Measurements from ENCODE around the gene MRPL23. TPM values are rescaled to one million over a fixed set of nuclear protein-coding genes. Genes with fewer than 3 reads are reported as not detected.

Gene MRPL23
- total and polyA plus RNA-seq, 4 donors, result 33.0 to 83.9 (median 67.6) TPM

DNA sequence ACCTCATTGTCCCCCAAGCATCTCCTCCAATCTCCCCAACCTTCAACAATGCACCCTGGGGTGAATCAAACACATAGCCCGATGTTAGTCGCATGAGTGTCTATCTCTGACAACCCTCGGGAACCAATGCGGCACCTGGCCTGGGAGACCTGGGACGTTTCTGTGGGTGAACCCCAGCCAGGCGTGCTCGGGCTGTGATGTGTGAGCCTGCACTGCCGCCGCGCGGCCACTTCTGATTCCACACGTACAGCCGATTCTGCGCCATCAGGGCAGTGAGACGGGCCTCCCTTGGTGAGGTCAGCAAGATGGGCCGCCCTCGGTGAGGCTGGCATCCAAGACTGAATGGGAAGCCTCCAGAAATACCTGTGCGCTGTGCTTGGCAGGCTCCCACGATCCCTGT lies 55.7 kb downstream of the MRPL23 start:
- Histone ChIP-seq H3K9ac (ENCODE audit: low read depth in 1 of 2, low read length in 2 of 2) (no peak overlapping the region), H3K4me3 (ENCODE audit: low read depth in 1 of 3, low read length in 3 of 3) (no peak overlapping the region), H3K27ac (ENCODE audit: low read depth in 1 of 2, low read length in 2 of 2) (no peak overlapping the region), H3K27me3 (ENCODE audit: control insufficient read depth in 4 of 4, insufficient read depth in 4 of 4, low read length in 3 of 4) (no peaks in the 10 kb centered on the region), H3K4me1 (ENCODE audit: control insufficient read depth in 4 of 4, insufficient read depth in 4 of 4, low read length in 3 of 4) (no peaks in the 10 kb centered on the region), H3K9me3 (ENCODE audit: control insufficient read depth in 4 of 4, low read length in 3 of 4) (no peaks in the 10 kb centered on the region), H3K36me3 (ENCODE audit: control insufficient read depth in 4 of 4, insufficient read depth in 3 of 4, low read depth in 1 of 4, low read length in 3 of 4) (no peaks in the 10 kb centered on the region)
- DNase-seq (ENCODE audit: low spot score), result no peak
- TF ChIP-seq FOXA2 (IDR thresholded peaks at IDR 0.05) (no peak), RAD21 (IDR thresholded peaks at IDR 0.05) (no peak), SP1 (IDR thresholded peaks at IDR 0.05) (no peak), TAF1 (conservative IDR thresholded peaks at IDR 0.05) (no peak)
- TF ChIP-seq, protein P1, sequence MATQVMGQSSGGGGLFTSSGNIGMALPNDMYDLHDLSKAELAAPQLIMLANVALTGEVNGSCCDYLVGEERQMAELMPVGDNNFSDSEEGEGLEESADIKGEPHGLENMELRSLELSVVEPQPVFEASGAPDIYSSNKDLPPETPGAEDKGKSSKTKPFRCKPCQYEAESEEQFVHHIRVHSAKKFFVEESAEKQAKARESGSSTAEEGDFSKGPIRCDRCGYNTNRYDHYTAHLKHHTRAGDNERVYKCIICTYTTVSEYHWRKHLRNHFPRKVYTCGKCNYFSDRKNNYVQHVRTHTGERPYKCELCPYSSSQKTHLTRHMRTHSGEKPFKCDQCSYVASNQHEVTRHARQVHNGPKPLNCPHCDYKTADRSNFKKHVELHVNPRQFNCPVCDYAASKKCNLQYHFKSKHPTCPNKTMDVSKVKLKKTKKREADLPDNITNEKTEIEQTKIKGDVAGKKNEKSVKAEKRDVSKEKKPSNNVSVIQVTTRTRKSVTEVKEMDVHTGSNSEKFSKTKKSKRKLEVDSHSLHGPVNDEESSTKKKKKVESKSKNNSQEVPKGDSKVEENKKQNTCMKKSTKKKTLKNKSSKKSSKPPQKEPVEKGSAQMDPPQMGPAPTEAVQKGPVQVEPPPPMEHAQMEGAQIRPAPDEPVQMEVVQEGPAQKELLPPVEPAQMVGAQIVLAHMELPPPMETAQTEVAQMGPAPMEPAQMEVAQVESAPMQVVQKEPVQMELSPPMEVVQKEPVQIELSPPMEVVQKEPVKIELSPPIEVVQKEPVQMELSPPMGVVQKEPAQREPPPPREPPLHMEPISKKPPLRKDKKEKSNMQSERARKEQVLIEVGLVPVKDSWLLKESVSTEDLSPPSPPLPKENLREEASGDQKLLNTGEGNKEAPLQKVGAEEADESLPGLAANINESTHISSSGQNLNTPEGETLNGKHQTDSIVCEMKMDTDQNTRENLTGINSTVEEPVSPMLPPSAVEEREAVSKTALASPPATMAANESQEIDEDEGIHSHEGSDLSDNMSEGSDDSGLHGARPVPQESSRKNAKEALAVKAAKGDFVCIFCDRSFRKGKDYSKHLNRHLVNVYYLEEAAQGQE (IDR thresholded peaks at IDR 0.05), result no peak
- no CpG with 5 or more reads among the region's 19 CpGs for WGBS

DNA sequence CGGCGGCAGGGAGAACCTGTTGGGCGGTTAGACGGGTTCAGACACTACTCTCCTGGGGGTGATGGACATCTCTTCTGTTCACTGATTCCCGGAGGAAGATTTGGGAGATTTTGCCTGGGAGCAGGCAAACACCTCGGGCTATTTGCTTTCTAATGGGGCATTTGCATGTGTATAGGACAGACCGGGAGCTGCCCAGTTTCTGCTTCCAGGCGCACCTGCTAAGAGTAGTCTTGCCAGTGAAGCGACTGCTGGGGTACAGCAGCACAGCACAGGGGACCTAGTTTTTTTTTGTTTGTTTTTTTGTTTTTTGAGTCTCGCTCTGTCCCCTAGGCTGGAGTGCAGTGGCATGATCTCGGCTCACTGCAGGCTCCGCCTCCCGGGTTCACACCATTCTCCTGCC lies 57.3 kb downstream of the MRPL23 start:
- no CpG with 5 or more reads among the region's 13 CpGs for WGBS
- no peaks in the 10 kb centered on the region for H3K9me3 ChIP-seq (ENCODE audit: control insufficient read depth in 4 of 4, low read length in 3 of 4)
- H3K27ac ChIP-seq (ENCODE audit: low read depth in 1 of 2, low read length in 2 of 2), result no peak overlapping the region
- H3K27me3 ChIP-seq (ENCODE audit: control insufficient read depth in 4 of 4, insufficient read depth in 4 of 4, low read length in 3 of 4), result no peaks in the 10 kb centered on the region
- no peak for DNase-seq (ENCODE audit: low spot score)
- no peaks in the 10 kb centered on the region for H3K36me3 ChIP-seq (ENCODE audit: control insufficient read depth in 4 of 4, insufficient read depth in 3 of 4, low read depth in 1 of 4, low read length in 3 of 4)
- TF ChIP-seq JUND (IDR thresholded peaks at IDR 0.05), result no peak
- no peak for TF ChIP-seq RXRA (IDR thresholded peaks at IDR 0.05)
- TF ChIP-seq, protein P1 (IDR thresholded peaks at IDR 0.05), result no peak
- no peak for TF ChIP-seq YY1 (IDR thresholded peaks at IDR 0.05)
- TF ChIP-seq TAF1 (conservative IDR thresholded peaks at IDR 0.05), result no peak
- no peak for TF ChIP-seq HNF4G (IDR thresholded peaks at IDR 0.05)
- TF ChIP-seq HNF4A (conservative IDR thresholded peaks at IDR 0.05), result no peak
- TF ChIP-seq SP1 (IDR thresholded peaks at IDR 0.05), result no peak
- no peak for TF ChIP-seq FOXA2 (IDR thresholded peaks at IDR 0.05)
- TF ChIP-seq, protein P2, sequence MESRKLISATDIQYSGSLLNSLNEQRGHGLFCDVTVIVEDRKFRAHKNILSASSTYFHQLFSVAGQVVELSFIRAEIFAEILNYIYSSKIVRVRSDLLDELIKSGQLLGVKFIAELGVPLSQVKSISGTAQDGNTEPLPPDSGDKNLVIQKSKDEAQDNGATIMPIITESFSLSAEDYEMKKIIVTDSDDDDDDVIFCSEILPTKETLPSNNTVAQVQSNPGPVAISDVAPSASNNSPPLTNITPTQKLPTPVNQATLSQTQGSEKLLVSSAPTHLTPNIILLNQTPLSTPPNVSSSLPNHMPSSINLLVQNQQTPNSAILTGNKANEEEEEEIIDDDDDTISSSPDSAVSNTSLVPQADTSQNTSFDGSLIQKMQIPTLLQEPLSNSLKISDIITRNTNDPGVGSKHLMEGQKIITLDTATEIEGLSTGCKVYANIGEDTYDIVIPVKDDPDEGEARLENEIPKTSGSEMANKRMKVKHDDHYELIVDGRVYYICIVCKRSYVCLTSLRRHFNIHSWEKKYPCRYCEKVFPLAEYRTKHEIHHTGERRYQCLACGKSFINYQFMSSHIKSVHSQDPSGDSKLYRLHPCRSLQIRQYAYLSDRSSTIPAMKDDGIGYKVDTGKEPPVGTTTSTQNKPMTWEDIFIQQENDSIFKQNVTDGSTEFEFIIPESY (IDR thresholded peaks at IDR 0.05), result no peak
- no peak for TF ChIP-seq FOXA1 (IDR thresholded peaks at IDR 0.05)
- TF ChIP-seq EGR1 (IDR thresholded peaks at IDR 0.05; ENCODE audit: low read depth in 2 of 2), result no peak
- TF ChIP-seq RAD21 (IDR thresholded peaks at IDR 0.05), result no peak
- H3K4me1 ChIP-seq (ENCODE audit: control insufficient read depth in 4 of 4, insufficient read depth in 4 of 4, low read length in 3 of 4), result no peaks in the 10 kb centered on the region
- H3K4me3 ChIP-seq (ENCODE audit: low read depth in 1 of 3, low read length in 3 of 3), result no peak overlapping the region
- no peak overlapping the region for H3K9ac ChIP-seq (ENCODE audit: low read depth in 1 of 2, low read length in 2 of 2)

Small RNAs within 50 kb of the gene (small RNA-seq; reads per million reads assigned to genes)
- not detected for gene RF01972
- not detected for gene RF01973

Other genes with a start within 250 kb of the MRPL23 start
- 1 to 10 TPM in 1 of 2 donors, under 1 TPM in 1; 0.65 to 8.5 TPM for gene IFITM10, start 196.7 kb upstream of the MRPL23 start, total RNA-seq
- 1 to 10 TPM in 1 of 2 donors, under 1 TPM in 1; 0.14 to 2.9 TPM for gene IFITM10, start 196.7 kb upstream of the MRPL23 start, polyA plus RNA-seq
- gene CTSD, start 183.4 kb upstream of the MRPL23 start, total RNA-seq, result 100 to 1,000 TPM; 310 to 374 TPM
- 100 to 1,000 TPM; 731 to 814 TPM for gene CTSD, start 183.4 kb upstream of the MRPL23 start, polyA plus RNA-seq
- under 1 TPM; 0.17 to 0.28 TPM for gene SYT8, start 112.3 kb upstream of the MRPL23 start, total RNA-seq
- gene SYT8, start 112.3 kb upstream of the MRPL23 start, polyA plus RNA-seq, result under 1 TPM; 0.43 to 0.99 TPM
- under 1 TPM in 1 of 2 donors, not detected in 1; 0.28 TPM for gene TNNI2, start 108.4 kb upstream of the MRPL23 start, total RNA-seq
- gene TNNI2, start 108.4 kb upstream of the MRPL23 start, polyA plus RNA-seq, result under 1 TPM in 1 of 2 donors, not detected in 1; 0.22 TPM
- gene LSP1, start 94.2 kb upstream of the MRPL23 start, total RNA-seq, result 1 to 10 TPM; 5.0 to 7.7 TPM
- gene LSP1, start 94.2 kb upstream of the MRPL23 start, polyA plus RNA-seq, result 1 to 10 TPM; 5.2 to 6.3 TPM
- not detected for gene PRR33, start 55.4 kb upstream of the MRPL23 start, total RNA-seq
- not detected for gene PRR33, start 55.4 kb upstream of the MRPL23 start, polyA plus RNA-seq
- gene TNNT3, start 27.6 kb upstream of the MRPL23 start, total RNA-seq, result under 1 TPM in 1 of 2 donors, not detected in 1; 0.14 TPM
- gene TNNT3, start 27.6 kb upstream of the MRPL23 start, polyA plus RNA-seq, result under 1 TPM in 1 of 2 donors, not detected in 1; 0.06 TPM
- over 10,000 TPM in 1 of 2 donors, 100 to 1,000 TPM in 1; 238 to 16,780 TPM for gene H19, start 50.5 kb downstream of the MRPL23 start, total RNA-seq
- gene H19, start 50.5 kb downstream of the MRPL23 start, polyA plus RNA-seq, result 100 to 1,000 TPM; 194 to 426 TPM
- gene IGF2, start 192.1 kb downstream of the MRPL23 start, total RNA-seq, result 1,000 to 10,000 TPM in 1 of 2 donors, 10 to 100 TPM in 1; 70.5 to 1,440 TPM
- 100 to 1,000 TPM; 125 to 259 TPM for gene IGF2, start 192.1 kb downstream of the MRPL23 start, polyA plus RNA-seq
- gene INS, start 213.9 kb downstream of the MRPL23 start, total RNA-seq, result under 1 TPM in 1 of 2 donors, not detected in 1; 0.37 TPM
- under 1 TPM in 1 of 2 donors, not detected in 1; 0.16 TPM for gene INS, start 213.9 kb downstream of the MRPL23 start, polyA plus RNA-seq
- gene TH, start 224.5 kb downstream of the MRPL23 start, total RNA-seq, result not detected
- gene TH, start 224.5 kb downstream of the MRPL23 start, polyA plus RNA-seq, result under 1 TPM; 0.13 to 0.24 TPM

Measured in liver (tissue), 10 donors.